ENCODE measurements around the gene TRAK1. TPM values are rescaled to one million over a fixed set of nuclear protein-coding genes. Genes with fewer than 3 reads are reported as not detected.

The TRAK1 gene
- total RNA-seq, 3 donors from 2014 or later: 29.0 to 53.7 (median 40.6) TPM

DNA sequence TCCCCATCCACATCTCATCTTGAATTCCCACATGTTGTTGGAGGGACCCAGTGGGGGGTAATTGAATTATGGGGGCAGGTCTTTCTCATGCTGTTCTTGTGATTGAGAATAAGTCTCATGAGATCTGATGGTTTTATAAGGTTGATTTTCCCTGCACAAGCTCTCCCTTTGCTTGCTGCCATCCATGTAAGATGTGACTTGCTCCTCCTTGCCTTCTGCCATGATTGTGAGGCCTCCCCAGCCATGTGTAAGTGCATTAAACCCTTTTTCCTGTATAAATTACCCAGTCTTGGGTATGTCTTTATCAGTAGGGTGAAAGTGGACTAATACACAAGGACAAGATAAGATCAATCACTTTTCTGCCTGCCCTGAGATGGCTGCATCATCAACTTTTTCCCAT, 180.6 kb downstream of the TRAK1 start:
- Histone ChIP-seq H3K27ac (no peak overlapping the region), H3K27me3 (peaks cover 0 to 4% of the 10 kb centered on the region in 2 donors), H3K36me3 (no peaks in the 10 kb centered on the region), H3K9me3 (peaks cover 9% of the 10 kb centered on the region in 2 donors), H3K4me3 (no peak overlapping the region), H3K4me1 (no peaks in the 10 kb centered on the region)
- TF ChIP-seq, protein P1, sequence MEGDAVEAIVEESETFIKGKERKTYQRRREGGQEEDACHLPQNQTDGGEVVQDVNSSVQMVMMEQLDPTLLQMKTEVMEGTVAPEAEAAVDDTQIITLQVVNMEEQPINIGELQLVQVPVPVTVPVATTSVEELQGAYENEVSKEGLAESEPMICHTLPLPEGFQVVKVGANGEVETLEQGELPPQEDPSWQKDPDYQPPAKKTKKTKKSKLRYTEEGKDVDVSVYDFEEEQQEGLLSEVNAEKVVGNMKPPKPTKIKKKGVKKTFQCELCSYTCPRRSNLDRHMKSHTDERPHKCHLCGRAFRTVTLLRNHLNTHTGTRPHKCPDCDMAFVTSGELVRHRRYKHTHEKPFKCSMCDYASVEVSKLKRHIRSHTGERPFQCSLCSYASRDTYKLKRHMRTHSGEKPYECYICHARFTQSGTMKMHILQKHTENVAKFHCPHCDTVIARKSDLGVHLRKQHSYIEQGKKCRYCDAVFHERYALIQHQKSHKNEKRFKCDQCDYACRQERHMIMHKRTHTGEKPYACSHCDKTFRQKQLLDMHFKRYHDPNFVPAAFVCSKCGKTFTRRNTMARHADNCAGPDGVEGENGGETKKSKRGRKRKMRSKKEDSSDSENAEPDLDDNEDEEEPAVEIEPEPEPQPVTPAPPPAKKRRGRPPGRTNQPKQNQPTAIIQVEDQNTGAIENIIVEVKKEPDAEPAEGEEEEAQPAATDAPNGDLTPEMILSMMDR (IDR thresholded peaks at IDR 0.05): no peak
- no peak for TF ChIP-seq POLR2A (IDR thresholded peaks at IDR 0.05)
- TF ChIP-seq POLR2AphosphoS5 (IDR thresholded peaks at IDR 0.05): no peak
- no peak for DNase-seq (ENCODE audit: low spot score in 2 of 2)
- intact Hi-C loops (cut with DNase I; ENCODE audit: low total_unique reads): no loop called here

DNA sequence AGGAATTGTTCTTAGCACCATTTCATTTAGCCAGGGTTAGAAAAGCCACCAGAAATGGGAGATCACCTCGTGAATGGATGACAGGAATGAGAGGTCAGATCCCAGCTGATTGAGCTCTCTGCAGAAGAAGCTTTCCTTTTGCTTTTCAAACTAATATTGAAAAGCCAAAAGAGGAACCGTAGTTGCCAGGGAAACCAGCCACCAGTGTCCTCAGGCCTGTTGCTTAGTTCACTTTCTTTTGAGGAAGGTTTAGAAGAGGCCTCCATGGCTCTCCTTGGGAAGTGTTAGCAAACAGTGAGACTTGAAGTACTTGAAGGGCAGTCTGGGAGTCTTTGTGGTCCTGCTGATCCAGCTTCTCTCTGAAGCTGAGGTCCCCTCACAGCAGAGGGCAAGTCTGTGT, 182.2 kb downstream of the TRAK1 start:
- intact Hi-C loops (cut with DNase I; ENCODE audit: low total_unique reads): no loop called here
- peaks cover 9% of the 10 kb centered on the region in 2 donors for H3K9me3 ChIP-seq
- TF ChIP-seq, protein P1 (IDR thresholded peaks at IDR 0.05): no peak
- TF ChIP-seq POLR2AphosphoS5 (IDR thresholded peaks at IDR 0.05) (no peak), POLR2A (IDR thresholded peaks at IDR 0.05) (no peak)
- H3K36me3 ChIP-seq: no peaks in the 10 kb centered on the region
- H3K4me1 ChIP-seq: no peaks in the 10 kb centered on the region
- DNase-seq (ENCODE audit: low spot score in 2 of 2): no peak
- peaks cover 0 to 4% of the 10 kb centered on the region in 2 donors for H3K27me3 ChIP-seq
- no peak overlapping the region for H3K27ac ChIP-seq
- no peak overlapping the region for H3K4me3 ChIP-seq

DNA sequence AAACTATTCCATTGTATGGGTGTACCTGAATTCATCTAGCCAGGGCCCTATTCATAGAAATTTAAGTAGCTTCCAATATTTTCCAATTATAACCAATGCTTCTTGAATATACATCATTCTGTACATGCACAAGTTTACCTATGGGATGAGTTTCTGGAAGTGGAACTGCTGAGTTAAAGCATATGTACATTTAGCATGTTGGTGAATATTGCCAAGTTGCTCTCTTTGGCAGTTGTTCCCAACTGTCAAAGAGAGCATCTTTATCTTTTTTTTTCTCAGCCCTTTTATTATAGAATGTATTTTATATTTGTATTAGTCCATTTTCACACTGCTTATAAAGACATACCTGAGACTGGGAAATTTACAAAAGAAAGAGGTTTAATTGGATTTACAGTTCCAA, 183.1 kb downstream of the TRAK1 start:
- H3K27me3 ChIP-seq: no peaks in the 10 kb centered on the region
- no peaks in the 10 kb centered on the region for H3K36me3 ChIP-seq
- no peak overlapping the region for H3K4me3 ChIP-seq
- DNase-seq (ENCODE audit: low spot score in 2 of 2): no peak
- no peak overlapping the region for H3K27ac ChIP-seq
- no peaks in the 10 kb centered on the region for H3K4me1 ChIP-seq
- intact Hi-C loops (cut with DNase I; ENCODE audit: low total_unique reads): no loop called here
- peaks cover 9% of the 10 kb centered on the region in 2 donors for H3K9me3 ChIP-seq
- no peak for TF ChIP-seq POLR2A (IDR thresholded peaks at IDR 0.05)
- TF ChIP-seq, protein P1 (IDR thresholded peaks at IDR 0.05): no peak
- TF ChIP-seq POLR2AphosphoS5 (IDR thresholded peaks at IDR 0.05): no peak

DNA sequence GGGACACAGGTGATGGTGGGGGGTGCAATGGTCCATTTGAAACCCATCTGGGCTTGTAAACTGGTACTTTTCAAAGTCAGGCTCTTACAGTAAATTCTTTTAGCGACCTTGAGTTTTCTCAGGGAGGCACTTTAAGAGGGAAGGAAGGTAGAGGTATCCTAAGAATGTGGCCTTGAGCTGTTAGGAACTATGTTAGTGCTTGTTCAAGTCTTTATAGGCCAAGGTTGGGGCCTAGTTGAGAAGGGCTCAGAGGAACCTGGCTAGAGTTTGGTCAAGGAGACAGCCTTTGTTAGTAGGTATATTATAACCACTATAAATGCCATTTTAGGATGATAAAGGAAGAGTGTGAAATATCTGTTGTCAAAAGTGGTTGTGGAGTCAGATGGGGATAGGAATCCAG, 184.1 kb downstream of the TRAK1 start:
- Histone ChIP-seq H3K36me3 (no peaks in the 10 kb centered on the region), H3K4me3 (no peak overlapping the region), H3K9me3 (peaks cover 13 to 15% of the 10 kb centered on the region in 2 donors), H3K4me1 (no peaks in the 10 kb centered on the region), H3K27me3 (no peaks in the 10 kb centered on the region), H3K27ac (no peak overlapping the region)
- no peak for TF ChIP-seq POLR2A (IDR thresholded peaks at IDR 0.05)
- TF ChIP-seq, protein P1 (IDR thresholded peaks at IDR 0.05): no peak
- TF ChIP-seq POLR2AphosphoS5 (IDR thresholded peaks at IDR 0.05): no peak
- intact Hi-C loops (cut with DNase I; ENCODE audit: low total_unique reads): no loop called here
- DNase-seq (ENCODE audit: low spot score in 2 of 2): no peak

Other genes starting within 250 kb of the TRAK1 start
- 10 to 100 TPM; 23.0 to 52.8 (median 31.8) TPM for gene ULK4, start 129.3 kb upstream of the TRAK1 start, total RNA-seq
- gene CCK, start 174.8 kb downstream of the TRAK1 start, total RNA-seq: not detected

Measured in breast epithelium (tissue), 4 donors.